Measurements from ENCODE around the gene KIF6. TPM values are rescaled to one million over a fixed set of nuclear protein-coding genes. Genes with fewer than 3 reads are reported as not detected.

Gene KIF6
- total RNA-seq, 4 donors from 2014 or later = under 0.01 to 0.34 (median 0.19) TPM; not detected in 1

DNA sequence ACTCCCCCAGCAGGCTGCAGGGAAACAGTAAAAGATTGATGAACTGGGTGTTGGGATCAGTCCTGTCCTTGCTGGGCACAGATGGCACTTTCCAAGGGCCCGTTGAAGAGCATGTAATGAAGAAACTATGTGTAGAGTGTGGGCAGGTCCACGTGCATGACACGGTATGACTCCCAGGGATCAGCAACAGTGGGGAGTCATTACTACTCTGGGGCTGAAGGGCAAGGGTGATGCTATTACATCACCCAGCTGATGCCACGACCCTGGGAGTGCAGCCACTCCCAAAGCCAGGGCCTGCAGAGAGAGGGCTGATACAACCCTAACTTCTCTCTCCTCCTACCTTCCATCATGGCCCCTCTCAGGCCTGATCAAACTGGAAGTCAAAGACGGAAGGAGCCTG lies 431.1 kb downstream of the KIF6 start:
- TF ChIP-seq CTCF (IDR thresholded peaks at IDR 0.05; ENCODE audit: low read depth) = no peak

DNA sequence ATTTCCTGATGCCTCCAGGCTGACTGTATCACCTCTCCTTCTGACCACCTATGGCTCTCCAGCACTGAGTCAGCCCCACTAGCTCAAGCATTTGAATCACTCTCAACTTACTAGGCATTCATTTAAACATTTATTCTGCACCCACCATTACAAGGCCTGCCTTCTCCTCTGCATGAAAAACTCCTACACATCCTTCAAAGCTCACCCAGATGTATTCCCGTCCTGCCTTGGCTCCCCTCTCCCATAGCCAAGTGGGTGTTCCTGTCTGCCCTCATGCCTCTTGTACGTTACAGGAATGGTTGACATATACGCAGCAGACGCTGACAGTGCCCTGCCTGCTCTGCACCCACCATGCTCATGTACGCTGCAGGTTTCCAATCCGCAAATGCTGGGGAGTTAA lies 432.6 kb downstream of the KIF6 start:
- no peak for TF ChIP-seq CTCF (IDR thresholded peaks at IDR 0.05; ENCODE audit: low read depth)

- TF ChIP-seq CTCF (IDR thresholded peaks at IDR 0.05; ENCODE audit: low read depth) = no peak
These were observed 435.7 kb downstream of the KIF6 start for GRCh38 chr6:39289490-39289889.

DNA sequence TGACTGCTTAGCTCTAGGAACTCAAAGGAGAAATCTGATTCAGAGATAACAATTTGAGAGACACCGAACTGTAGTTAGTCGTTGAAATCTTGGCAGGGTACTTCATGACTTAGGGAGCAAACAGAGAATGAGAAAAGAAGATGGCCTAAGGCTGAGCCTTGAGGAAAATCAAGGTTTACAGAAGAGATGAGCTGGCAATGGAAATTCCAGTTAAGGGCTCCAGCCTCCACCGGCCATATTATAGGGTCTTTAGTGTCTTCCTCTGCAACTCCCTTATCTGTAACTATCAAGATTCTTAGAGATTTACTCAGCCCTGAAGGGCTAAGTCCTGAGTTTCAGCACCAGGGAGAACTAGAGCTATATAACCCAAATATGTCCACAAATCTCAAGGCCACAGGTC lies 437.6 kb downstream of the KIF6 start:
- no peak for TF ChIP-seq CTCF (IDR thresholded peaks at IDR 0.05; ENCODE audit: low read depth)

- no peak for TF ChIP-seq CTCF (IDR thresholded peaks at IDR 0.05; ENCODE audit: low read depth)
These were observed 442.4 kb downstream of the KIF6 start for GRCh38 chr6:39282774-39283173.

DNA sequence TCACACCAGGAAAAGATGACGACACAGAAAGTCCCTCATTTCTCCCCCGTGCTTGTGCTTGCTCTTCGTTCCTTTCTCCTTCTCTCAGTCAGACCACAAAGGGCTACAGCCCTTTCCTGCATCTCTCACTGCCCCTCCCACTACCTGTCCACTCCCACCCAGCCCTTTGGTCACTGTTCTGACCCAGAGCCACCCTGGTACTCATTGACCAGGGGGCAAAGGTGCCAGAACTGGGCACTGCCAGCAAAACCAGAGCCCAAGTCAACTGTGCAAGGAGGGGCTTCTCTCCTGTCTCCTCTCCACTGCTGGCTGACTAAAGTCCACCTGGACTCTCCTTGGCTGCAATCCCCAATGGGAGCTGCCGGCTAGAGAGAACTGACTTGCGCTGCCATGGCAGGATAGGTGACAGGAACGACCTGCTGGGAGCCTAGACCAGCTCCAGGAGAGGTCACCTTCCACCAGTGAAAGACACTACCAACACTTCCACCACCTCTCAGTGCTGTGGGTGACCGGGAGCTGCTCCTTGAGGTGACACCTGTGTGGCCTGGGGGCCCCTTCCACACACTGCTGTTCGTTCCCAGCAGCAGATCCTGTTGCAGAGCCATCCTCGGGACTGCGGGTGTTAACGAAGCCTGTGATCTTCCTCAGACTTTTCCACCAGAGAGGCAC lies 443.8 kb downstream of the KIF6 start:
- TF ChIP-seq CTCF (IDR thresholded peaks at IDR 0.05; ENCODE audit: low read depth) = no peak

GRCh38 chr6:39280247-39280731 lies 444.9 kb downstream of the KIF6 start:
- TF ChIP-seq CTCF (IDR thresholded peaks at IDR 0.05; ENCODE audit: low read depth) = no peak

Small RNA genes lying within 50 kb of the gene (small RNA-seq; reads per million reads assigned to genes)
- gene RNU1-54P = not detected

Other genes with a start within 250 kb of the KIF6 start
- 100 to 1,000 TPM in 1 of 4 donors, 10 to 100 TPM in 3; 36.7 to 125 (median 53.2) TPM for gene DAAM2, start 67.0 kb upstream of the KIF6 start, total RNA-seq
- gene MOCS1, start 209.1 kb upstream of the KIF6 start, total RNA-seq = 100 to 1,000 TPM in 2 of 4 donors, 10 to 100 TPM in 2; 52.0 to 128 (median 81.1) TPM